Measurements from ENCODE around the gene CFAP410.

CFAP410 gene

GRCh38 chr21:44379991-44380865, 41.0 kb upstream of the CFAP410 start:
- TF ChIP-seq, protein P1, sequence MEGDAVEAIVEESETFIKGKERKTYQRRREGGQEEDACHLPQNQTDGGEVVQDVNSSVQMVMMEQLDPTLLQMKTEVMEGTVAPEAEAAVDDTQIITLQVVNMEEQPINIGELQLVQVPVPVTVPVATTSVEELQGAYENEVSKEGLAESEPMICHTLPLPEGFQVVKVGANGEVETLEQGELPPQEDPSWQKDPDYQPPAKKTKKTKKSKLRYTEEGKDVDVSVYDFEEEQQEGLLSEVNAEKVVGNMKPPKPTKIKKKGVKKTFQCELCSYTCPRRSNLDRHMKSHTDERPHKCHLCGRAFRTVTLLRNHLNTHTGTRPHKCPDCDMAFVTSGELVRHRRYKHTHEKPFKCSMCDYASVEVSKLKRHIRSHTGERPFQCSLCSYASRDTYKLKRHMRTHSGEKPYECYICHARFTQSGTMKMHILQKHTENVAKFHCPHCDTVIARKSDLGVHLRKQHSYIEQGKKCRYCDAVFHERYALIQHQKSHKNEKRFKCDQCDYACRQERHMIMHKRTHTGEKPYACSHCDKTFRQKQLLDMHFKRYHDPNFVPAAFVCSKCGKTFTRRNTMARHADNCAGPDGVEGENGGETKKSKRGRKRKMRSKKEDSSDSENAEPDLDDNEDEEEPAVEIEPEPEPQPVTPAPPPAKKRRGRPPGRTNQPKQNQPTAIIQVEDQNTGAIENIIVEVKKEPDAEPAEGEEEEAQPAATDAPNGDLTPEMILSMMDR (IDR thresholded peaks at IDR 0.05; ENCODE audit: extremely low read depth, missing control alignments): no peak
- DNase-seq (ENCODE audit: low spot score): no peak

GRCh38 chr21:44379515-44379848, 40.3 kb upstream of the CFAP410 start:
- DNase-seq (ENCODE audit: low spot score): no peak
- TF ChIP-seq, protein P1 (IDR thresholded peaks at IDR 0.05; ENCODE audit: extremely low read depth, missing control alignments): no peak

- TF ChIP-seq, protein P1 (IDR thresholded peaks at IDR 0.05; ENCODE audit: extremely low read depth, missing control alignments): no peak
- DNase-seq (ENCODE audit: low spot score): no peak
These were observed 39.7 kb upstream of the CFAP410 start for GRCh38 chr21:44378646-44379514.

DNA sequence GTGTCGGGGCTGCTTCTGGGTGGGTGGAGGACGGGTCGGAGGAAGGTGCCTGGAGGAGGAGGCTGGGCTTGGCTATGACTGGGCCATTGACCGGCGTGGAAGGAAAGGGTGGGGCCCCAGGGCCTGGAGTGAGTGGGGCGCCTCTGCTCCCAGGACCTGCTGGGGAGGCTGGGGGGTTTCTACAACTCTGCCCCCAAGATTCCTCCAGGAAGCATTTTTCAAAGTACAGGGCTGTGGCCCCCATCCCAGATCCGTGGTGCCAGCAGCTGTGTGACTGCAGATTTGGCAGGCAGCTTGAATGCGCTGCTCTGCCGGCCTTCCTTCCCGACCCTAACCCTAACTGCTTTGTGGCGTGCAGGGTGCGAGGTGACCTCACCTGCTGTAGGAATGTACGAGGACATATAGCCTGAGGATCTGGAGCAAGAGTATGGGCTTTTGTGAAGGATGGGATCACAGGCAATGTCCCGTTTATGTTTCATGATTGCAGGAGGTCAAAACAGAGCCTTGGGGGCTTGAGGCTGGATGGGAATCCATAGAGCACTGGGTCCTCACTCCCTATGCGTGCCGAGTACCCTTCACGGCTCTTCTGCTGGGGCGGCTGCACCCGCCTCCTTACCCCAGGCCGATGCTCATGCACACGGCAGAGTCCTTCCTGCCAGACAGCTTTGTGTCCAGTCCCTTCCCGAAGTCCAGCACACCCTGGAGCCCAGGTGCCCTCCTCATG, 38.9 kb upstream of the CFAP410 start:
- DNase-seq (ENCODE audit: low spot score): no peak
- TF ChIP-seq, protein P1 (IDR thresholded peaks at IDR 0.05; ENCODE audit: extremely low read depth, missing control alignments): no peak

- no peak for DNase-seq (ENCODE audit: low spot score)
- TF ChIP-seq, protein P1 (IDR thresholded peaks at IDR 0.05; ENCODE audit: extremely low read depth, missing control alignments): no peak
These were observed 38.2 kb upstream of the CFAP410 start for GRCh38 chr21:44377201-44377921.

DNA sequence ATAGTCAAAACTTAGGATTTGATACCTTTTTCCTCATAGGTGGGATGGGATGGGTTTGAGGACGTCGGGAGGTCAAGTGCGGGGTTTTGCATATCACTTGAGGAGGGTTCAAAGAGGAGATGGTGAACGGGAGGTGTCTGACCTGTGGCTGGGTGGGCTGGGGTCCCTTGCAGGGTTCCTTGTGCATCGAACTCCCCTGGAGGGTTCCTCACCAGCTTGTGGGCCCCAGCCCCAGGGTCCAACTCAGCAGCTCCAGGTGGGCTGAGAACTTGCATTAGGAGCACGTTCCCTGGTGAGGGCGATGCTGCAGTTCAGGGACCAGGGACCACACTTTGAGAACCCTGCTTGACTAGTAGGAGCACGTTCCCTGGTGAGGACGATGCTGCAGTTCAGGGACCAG, 37.4 kb upstream of the CFAP410 start:
- DNase-seq (ENCODE audit: low spot score): no peak
- TF ChIP-seq, protein P1 (IDR thresholded peaks at IDR 0.05; ENCODE audit: extremely low read depth, missing control alignments): no peak
